ENCODE results near the gene BTG4.

BTG4 gene

DNA sequence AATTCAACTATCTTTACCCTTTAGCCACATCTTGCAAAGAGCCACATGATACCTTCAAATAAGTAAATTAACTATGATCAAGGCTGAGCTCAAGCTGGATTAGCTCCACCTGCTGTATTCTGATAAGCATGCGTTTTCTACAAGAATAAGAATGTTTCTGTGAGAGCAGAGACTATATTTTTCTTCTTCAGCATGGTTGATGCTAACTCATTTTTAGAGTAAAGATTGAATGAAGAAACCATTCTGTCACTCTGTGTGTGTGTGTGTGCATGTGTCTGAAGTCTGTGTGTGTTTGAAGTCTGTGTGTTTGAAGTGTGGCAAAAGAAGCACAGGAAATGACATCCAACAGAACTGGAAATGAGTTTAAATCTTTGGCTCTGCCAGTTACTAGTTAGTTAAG is 16.4 kb upstream of the BTG4 start:
- H3K27ac ChIP-seq (ENCODE audit: low read length), result no peak overlapping the region
- no peaks in the 10 kb centered on the region for H3K9me3 ChIP-seq (ENCODE audit: insufficient read depth, low read length)
- no peaks in the 10 kb centered on the region for H3K79me2 ChIP-seq (ENCODE audit: low read length)
- no peak overlapping the region for H3K9ac ChIP-seq (ENCODE audit: low read length)
- 0 out of 2 replicates have a peak overlapping the region, but pooled peaks have one; percentile 44 for H2AFZ ChIP-seq (ENCODE audit: low read depth, low read length)
- no peaks in the 10 kb centered on the region for H3K36me3 ChIP-seq (replicated peaks; ENCODE audit: low read depth, low read length)
- H4K20me1 ChIP-seq (ENCODE audit: insufficient read depth, low read length), result no peaks in the 10 kb centered on the region
- peaks cover 54% of the 10 kb centered on the region for H3K4me1 ChIP-seq (ENCODE audit: low read length)
- TF ChIP-seq, protein P1, sequence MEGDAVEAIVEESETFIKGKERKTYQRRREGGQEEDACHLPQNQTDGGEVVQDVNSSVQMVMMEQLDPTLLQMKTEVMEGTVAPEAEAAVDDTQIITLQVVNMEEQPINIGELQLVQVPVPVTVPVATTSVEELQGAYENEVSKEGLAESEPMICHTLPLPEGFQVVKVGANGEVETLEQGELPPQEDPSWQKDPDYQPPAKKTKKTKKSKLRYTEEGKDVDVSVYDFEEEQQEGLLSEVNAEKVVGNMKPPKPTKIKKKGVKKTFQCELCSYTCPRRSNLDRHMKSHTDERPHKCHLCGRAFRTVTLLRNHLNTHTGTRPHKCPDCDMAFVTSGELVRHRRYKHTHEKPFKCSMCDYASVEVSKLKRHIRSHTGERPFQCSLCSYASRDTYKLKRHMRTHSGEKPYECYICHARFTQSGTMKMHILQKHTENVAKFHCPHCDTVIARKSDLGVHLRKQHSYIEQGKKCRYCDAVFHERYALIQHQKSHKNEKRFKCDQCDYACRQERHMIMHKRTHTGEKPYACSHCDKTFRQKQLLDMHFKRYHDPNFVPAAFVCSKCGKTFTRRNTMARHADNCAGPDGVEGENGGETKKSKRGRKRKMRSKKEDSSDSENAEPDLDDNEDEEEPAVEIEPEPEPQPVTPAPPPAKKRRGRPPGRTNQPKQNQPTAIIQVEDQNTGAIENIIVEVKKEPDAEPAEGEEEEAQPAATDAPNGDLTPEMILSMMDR (IDR thresholded peaks at IDR 0.05; ENCODE audit: low read depth, low read length), result peak; percentile 38; the same call in 1 of the 2 replicates
- no peak for TF ChIP-seq EZH2phosphoT487 (IDR thresholded peaks at IDR 0.05; ENCODE audit: low read depth)
- H3K27me3 ChIP-seq (ENCODE audit: low read depth, low read length), result no peaks in the 10 kb centered on the region
- H3K4me3 ChIP-seq (ENCODE audit: low read length), result no peak overlapping the region
- no peak overlapping the region for H3K4me2 ChIP-seq (ENCODE audit: low read length)

DNA sequence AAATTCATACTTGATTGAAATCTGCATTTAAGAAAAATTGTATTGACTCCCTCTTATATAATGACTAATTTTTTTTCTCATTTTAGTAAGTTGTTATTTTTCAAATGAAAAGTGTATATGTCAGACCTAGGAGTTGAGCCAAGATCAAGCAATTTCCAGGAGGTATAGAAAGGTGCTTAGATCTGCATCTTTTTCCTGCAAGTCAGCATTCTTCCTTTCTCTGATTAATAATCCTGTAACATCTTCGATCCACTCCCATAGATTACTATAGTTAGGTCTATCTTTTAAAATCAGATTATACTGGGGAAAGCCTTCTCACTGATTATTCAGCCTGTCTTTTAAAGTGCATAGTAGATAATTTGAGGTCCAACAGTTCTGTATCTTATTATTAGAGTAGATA is 15.1 kb upstream of the BTG4 start:
- H3K4me1 ChIP-seq (ENCODE audit: low read length), result peaks cover 44% of the 10 kb centered on the region
- H2AFZ ChIP-seq (ENCODE audit: low read depth, low read length), result no peak overlapping the region

DNA sequence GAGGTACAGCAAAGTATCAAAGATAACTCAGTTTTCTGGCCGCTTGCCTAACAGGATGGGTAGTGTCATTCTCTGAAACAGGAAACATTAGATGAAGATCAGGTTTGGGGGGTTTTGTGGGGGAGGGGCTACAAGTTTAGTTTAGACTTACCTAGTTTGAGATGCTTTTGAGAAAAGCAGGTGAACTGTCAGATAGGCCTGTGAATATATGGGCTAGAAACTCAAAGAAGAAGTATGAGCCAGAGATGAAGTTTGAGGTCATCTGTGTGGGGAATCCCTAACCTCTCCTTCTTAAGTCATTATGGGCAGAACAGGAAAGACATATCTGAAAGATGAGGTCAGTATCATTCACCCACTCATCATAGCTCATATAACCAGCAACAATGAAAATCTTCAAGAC is 14.3 kb upstream of the BTG4 start:
- H3K4me2 ChIP-seq (ENCODE audit: low read length), result peak overlapping the region; percentile 22
- H3K9ac ChIP-seq (ENCODE audit: low read length), result no peak overlapping the region
- H3K27me3 ChIP-seq (ENCODE audit: low read depth, low read length), result no peaks in the 10 kb centered on the region
- no peaks in the 10 kb centered on the region for H4K20me1 ChIP-seq (ENCODE audit: insufficient read depth, low read length)
- TF ChIP-seq, protein P1 (IDR thresholded peaks at IDR 0.05; ENCODE audit: low read depth, low read length), result no peak
- no peak for TF ChIP-seq EZH2phosphoT487 (IDR thresholded peaks at IDR 0.05; ENCODE audit: low read depth)
- no peaks in the 10 kb centered on the region for H3K9me3 ChIP-seq (ENCODE audit: insufficient read depth, low read length)
- H3K4me1 ChIP-seq (ENCODE audit: low read length), result peaks cover 38% of the 10 kb centered on the region
- H3K27ac ChIP-seq (ENCODE audit: low read length), result no peak overlapping the region
- no peaks in the 10 kb centered on the region for H3K36me3 ChIP-seq (replicated peaks; ENCODE audit: low read depth, low read length)
- no peak overlapping the region for H3K4me3 ChIP-seq (ENCODE audit: low read length)
- no peaks in the 10 kb centered on the region for H3K79me2 ChIP-seq (ENCODE audit: low read length)
- H2AFZ ChIP-seq (ENCODE audit: low read depth, low read length), result no peak overlapping the region

More for the DNA sequence above, 15.1 kb upstream of the BTG4 start:
- Histone ChIP-seq H3K27ac (ENCODE audit: low read length) (no peak overlapping the region), H3K4me3 (ENCODE audit: low read length) (no peak overlapping the region), H4K20me1 (ENCODE audit: insufficient read depth, low read length) (no peaks in the 10 kb centered on the region), H3K27me3 (ENCODE audit: low read depth, low read length) (no peaks in the 10 kb centered on the region), H3K36me3 (replicated peaks; ENCODE audit: low read depth, low read length) (no peaks in the 10 kb centered on the region), H3K9ac (ENCODE audit: low read length) (no peak overlapping the region), H3K9me3 (ENCODE audit: insufficient read depth, low read length) (no peaks in the 10 kb centered on the region), H3K4me2 (ENCODE audit: low read length) (no peak overlapping the region), H3K79me2 (ENCODE audit: low read length) (no peaks in the 10 kb centered on the region)
- TF ChIP-seq EZH2phosphoT487 (IDR thresholded peaks at IDR 0.05; ENCODE audit: low read depth), result no peak
- TF ChIP-seq, protein P1 (IDR thresholded peaks at IDR 0.05; ENCODE audit: low read depth, low read length), result no peak

DNA sequence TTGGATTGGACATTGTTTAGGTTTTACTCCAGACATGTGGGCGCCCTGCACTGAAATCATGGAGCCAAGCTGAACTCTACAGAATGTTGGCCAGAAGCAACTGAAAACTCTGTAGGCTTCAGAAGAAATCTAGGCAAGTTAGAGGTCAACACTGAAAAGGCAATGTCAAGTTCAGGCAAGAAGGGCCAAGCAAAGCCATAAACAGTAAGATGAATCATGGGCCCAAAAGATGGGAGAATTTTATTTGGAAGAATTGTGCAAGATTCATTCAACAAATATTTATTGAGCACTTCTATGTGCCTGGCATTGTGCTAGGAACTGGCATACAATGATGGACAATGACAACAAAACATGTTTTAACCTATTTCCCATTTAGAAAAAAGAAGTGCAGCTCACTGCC is 13.3 kb upstream of the BTG4 start:
- TF ChIP-seq, protein P1 (IDR thresholded peaks at IDR 0.05; ENCODE audit: low read depth, low read length), result no peak
- TF ChIP-seq EZH2phosphoT487 (IDR thresholded peaks at IDR 0.05; ENCODE audit: low read depth), result no peak
- Histone ChIP-seq H2AFZ (ENCODE audit: low read depth, low read length) (no peak overlapping the region), H3K27ac (ENCODE audit: low read length) (no peak overlapping the region), H3K36me3 (replicated peaks; ENCODE audit: low read depth, low read length) (no peaks in the 10 kb centered on the region), H4K20me1 (ENCODE audit: insufficient read depth, low read length) (no peaks in the 10 kb centered on the region), H3K79me2 (ENCODE audit: low read length) (no peaks in the 10 kb centered on the region), H3K4me3 (ENCODE audit: low read length) (no peak overlapping the region), H3K9ac (ENCODE audit: low read length) (no peak overlapping the region), H3K4me1 (ENCODE audit: low read length) (peaks cover 28% of the 10 kb centered on the region), H3K4me2 (ENCODE audit: low read length) (no peak overlapping the region), H3K27me3 (ENCODE audit: low read depth, low read length) (no peaks in the 10 kb centered on the region), H3K9me3 (ENCODE audit: insufficient read depth, low read length) (no peaks in the 10 kb centered on the region)
